RWPE1 (cell line): Measurements from ENCODE around the gene SOX9.

Experiments used
- CTCF ChIA-PET: fragments of 350-600 bp; sonication (Branson Sonifier 250); formaldehyde crosslinking; extraction: SDS; loops from one replicate; lab custom pipeline; 2021; lab: Yijun Ruan, JAX
- POLR2A ChIA-PET: fragments of 400-600 bp; formaldehyde crosslinking; extraction: SDS; loops from one replicate; lab custom pipeline; 2020; ENCODE audit warnings: antibody characterized with exemption; ENCODE audit not compliant: low non-redundant PET; lab: Yijun Ruan, JAX
- DNase-seq: peaks from one replicate; pipeline ENCODE4 v3.0.0; 2012; ENCODE audit warnings: low spot score
- H3K27ac ChIP-seq: fragments of 450-650 bp; 2 replicates; pipeline ENCODE4 v1.5.1; 2017
- TF ChIP-seq, protein P1 (sequence below): fragments of 450-650 bp; conservative IDR thresholded peaks from 2 replicates; pipeline ENCODE4 v1.5.1; 2017; ENCODE audit warnings: low read depth, mild to moderate bottlenecking

Gene SOX9

DNA sequence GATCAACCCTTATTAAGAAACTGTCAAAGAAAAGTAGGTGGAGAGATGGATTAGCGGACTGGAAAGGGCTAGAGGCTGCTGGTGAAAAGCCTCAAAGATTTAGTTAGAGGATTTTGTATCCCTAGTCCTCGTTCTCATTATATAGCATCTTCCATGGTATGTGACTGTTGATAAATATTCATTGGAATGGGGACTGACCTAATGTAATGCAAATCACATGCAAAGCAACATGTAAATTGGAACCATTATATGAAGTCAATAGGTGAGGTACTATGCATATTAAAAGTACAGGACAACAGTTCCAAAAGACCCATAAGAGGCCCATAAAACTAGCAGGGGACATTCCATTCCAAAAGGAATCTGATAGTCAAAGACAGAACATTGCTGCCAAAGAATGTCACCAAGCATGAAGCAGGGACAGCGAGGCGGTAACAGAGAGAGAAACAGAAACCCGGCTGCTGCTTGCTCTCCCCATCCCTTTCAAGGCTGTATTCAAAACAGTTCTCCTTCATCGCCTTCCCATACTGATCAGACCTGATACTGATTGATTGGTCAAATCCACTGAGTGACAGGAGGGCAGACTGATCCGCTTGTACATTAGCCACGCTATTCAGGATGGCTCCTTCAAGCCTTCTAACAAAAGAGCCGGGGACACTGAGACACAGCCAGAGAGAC lies 44.5 kb downstream of the SOX9 start:
- ChIA-PET POLR2A (no interaction called here), CTCF (no interaction called here)
- DNase-seq = no peak
- TF ChIP-seq, protein P1, sequence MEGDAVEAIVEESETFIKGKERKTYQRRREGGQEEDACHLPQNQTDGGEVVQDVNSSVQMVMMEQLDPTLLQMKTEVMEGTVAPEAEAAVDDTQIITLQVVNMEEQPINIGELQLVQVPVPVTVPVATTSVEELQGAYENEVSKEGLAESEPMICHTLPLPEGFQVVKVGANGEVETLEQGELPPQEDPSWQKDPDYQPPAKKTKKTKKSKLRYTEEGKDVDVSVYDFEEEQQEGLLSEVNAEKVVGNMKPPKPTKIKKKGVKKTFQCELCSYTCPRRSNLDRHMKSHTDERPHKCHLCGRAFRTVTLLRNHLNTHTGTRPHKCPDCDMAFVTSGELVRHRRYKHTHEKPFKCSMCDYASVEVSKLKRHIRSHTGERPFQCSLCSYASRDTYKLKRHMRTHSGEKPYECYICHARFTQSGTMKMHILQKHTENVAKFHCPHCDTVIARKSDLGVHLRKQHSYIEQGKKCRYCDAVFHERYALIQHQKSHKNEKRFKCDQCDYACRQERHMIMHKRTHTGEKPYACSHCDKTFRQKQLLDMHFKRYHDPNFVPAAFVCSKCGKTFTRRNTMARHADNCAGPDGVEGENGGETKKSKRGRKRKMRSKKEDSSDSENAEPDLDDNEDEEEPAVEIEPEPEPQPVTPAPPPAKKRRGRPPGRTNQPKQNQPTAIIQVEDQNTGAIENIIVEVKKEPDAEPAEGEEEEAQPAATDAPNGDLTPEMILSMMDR = no peak
- H3K27ac ChIP-seq = no peak overlapping the region

DNA sequence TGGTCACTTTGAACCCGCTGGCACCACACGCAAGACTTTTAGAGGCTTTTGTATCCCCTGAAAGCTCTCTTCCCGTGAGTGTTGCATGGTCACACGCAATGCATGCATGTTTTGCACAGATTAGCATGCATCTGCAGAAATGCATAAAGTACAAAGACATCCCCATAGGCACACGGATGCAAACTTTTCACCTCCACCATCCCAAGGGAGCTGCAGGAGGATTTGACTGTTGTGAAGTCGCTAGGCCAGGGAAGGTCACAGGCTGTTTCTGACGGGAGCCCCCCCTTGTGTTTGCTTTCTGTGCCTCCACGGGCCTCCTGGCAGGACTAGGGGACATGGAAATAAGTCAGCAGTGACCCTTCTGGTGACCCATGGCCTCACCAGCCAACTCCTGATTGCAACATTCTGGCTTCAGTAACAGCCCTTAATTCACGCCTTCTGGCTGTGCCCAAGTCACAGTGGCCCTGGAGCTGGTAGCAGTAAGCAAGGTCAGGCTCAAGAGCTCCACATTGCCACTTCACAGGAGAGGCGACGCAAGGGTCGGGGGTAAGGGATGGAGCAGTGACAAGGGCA lies 45.1 kb downstream of the SOX9 start:
- DNase-seq = no peak
- TF ChIP-seq, protein P1 = no peak
- H3K27ac ChIP-seq = no peak overlapping the region
- CTCF ChIA-PET = no interaction called here
- POLR2A ChIA-PET = no interaction called here

DNA sequence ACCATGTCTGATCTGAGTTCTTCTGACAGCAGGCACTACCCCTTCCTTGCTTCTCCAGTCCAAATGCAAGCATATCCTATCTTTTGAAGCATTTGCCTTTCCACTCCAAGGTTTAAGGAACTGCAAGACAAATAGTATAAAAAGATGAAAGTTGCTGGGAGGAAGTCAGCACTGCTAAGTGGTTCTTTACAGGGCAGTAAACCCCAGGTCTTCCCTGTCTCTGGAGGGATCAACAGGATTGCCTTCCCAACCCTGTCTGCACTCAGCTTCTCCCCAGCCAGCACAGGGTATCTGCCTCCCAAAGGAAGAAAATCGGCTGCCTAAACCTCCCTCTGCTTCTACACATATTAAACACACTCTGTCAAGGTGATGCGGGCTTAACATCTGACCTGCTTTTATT lies 46.8 kb downstream of the SOX9 start:
- CTCF ChIA-PET = no interaction called here
- TF ChIP-seq, protein P1 = no peak
- POLR2A ChIA-PET = no interaction called here

DNA sequence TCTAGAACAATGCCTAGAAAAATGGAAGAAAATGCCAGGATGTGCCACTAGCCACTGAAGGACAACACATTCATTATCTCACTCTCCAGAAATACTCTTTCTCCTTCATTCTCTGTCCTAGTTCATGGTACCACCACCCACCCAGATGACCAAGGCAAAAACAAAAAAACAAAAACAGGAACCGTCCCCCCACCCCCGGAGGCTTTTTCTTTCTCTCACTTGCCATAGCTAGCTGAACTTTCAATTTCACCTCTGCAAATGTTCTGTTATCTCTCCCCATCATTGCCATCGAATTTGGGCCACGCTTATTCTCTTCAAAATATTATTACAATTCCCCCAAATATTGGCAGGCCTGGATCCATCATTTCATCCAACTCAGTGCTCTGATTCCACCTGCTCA lies 49.0 kb downstream of the SOX9 start:
- ChIA-PET CTCF (no interaction called here), POLR2A (no interaction called here)
- TF ChIP-seq, protein P1 = no peak
- no peak for DNase-seq
- H3K27ac ChIP-seq = no peak overlapping the region

More for the DNA sequence above, 46.8 kb downstream of the SOX9 start:
- H3K27ac ChIP-seq = no peak overlapping the region
- no peak for DNase-seq

DNA sequence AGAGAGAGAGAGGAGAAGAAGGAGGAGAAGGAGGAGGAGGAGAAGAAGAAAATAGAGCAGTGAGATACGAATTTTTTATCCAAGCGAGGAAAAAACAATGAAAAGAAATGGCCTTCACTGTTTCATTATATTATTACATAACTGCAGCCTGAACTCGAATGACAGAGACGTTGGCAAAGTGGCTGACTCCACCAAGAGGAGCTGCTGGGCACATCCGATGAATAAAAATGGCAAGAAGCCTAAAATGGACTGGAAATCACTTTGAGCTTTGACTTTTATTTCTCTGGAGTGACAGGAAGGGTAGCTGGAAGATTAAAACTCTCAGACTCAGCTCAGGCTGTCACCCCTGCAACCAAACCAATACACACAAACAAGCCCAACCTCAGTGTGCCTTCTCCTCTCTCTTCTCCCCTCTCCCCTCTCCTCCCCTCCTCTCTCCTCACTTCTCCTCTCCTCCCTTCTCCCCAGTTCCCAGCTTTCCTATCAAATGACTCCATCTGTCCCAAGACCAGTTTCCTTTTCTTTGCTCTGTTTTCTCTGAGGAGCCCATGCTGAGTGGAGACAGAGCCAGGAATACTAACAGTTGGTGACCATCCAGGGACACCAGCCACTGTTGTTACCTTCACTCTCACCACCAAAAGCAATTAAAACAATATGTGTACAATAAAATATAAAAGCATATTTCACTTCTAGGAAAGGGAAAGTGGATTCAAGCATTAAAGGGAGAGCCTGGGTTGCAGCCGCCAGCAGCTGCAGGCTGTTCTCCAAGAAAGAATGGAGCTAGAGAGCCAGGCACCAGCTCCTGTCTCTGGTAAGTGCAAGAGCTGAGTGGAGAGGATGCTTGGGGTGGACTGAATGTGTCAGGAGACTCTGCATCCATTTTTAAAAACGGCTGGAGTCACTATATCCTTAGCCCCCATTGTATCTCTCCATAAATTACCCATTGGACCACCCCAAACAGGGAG lies 51.2 kb downstream of the SOX9 start:
- POLR2A ChIA-PET = no interaction called here
- H3K27ac ChIP-seq = no peak overlapping the region
- CTCF ChIA-PET = interaction anchor here (0.6 kb wide), 1 partner anchor 370 kb away, joined by 4 read pairs; no protein-coding TSS in a partner anchor
- TF ChIP-seq, protein P1 = no peak
- DNase-seq = no peak

DNA sequence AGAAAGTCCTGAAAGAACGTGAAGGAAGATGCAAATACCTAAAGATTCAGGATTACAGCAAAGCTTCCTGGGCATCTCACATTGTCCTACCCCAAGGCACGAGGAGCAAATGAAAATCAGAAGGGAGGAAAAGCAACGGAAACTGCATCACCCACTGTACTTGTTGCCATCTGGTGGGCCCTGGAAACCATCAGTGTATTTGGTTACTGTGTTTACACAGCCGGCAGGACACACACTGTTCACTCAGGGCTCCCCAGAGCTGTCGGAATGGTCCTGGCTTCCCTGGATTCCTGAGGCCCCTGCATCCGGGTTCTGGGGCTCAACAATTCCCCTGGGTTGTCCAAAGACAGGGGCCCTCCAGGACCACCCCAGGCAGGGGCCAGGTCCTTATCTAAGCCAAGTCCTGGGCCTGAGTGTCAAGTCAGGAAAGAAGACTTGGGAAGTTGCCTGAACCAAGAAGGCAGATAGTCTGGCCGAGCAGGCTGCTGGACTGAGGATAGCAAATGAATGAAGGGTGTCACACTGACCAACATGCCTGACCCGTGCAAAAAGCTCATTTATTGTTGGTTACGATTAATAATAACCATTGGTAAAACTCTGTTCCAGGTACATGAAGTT lies 52.8 kb downstream of the SOX9 start:
- POLR2A ChIA-PET = no interaction called here
- no peak for DNase-seq
- TF ChIP-seq, protein P1 = no peak
- CTCF ChIA-PET = interaction anchor here (0.7 kb wide), 1 partner anchor 31 kb away, joined by 9 read pairs; no protein-coding TSS in a partner anchor
- H3K27ac ChIP-seq = no peak overlapping the region
